Dermis lymphatic vessel endothelial cell (primary cell): ENCODE results near the gene KDF1. TPM values are rescaled to one million over a fixed set of nuclear protein-coding genes. Genes with fewer than 3 reads are reported as not detected.

Source experiments
- total RNA-seq: library from RNA; depleted of rRNA; stranded (reverse); fragments of >200 nt; gene quantifications from 2 replicates; pipeline ENCODE4 v1.2.1, GENCODE V29; 2014

KDF1 gene, protein sequence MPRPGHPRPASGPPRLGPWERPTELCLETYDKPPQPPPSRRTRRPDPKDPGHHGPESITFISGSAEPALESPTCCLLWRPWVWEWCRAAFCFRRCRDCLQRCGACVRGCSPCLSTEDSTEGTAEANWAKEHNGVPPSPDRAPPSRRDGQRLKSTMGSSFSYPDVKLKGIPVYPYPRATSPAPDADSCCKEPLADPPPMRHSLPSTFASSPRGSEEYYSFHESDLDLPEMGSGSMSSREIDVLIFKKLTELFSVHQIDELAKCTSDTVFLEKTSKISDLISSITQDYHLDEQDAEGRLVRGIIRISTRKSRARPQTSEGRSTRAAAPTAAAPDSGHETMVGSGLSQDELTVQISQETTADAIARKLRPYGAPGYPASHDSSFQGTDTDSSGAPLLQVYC
- total RNA-seq: not detected in 2 replicates

DNA sequence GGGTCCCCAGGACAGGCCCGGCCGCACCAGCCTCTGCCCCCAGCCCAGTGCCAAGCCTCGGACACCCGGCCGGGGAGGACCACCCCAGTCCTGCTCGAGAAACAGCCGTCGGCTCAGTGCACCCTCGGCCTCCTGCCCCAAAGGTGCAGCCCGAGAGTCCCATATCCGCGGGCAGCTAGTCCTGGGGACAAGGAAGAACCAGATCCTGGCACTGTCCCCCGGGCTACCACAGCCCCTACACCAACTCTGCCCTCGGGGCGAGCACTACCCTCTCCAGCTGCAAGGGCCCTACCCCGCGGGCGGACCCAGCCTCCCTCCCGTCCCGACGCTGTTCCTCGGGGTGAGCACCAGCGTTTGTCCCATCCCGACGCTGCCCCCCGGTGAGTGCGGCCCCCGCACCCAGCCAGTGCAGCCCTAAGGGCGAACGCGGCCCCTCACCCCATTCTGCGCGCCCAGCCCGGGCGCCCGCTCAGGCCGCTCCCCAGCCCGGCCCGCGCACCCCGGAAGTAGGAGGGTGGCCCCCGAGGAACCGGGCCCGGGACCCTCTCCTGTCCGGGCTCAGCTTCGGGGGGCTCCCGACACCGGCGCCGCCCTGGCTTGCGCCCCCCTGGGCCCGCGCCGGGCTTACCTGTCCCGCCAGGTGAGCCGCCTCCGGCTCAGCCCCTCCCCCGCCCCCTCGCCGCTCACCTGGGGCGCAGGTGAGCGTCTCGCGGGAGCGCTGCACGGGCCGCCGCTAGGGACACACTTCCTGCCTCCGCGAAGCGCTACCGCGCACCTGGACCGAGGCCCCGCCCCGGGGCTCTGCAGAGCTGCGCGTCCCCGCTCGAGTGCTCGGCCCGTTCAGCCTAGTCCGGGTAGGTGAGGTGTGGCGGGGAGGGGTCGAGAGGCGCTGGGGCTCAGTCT is at the start of gene KDF1:
Gene KDF1 (minus strand): TSS at position 747 of the 903 bp plus-strand sequence. CDS start 8,088 bp downstream, outside the sequence.

DNA sequence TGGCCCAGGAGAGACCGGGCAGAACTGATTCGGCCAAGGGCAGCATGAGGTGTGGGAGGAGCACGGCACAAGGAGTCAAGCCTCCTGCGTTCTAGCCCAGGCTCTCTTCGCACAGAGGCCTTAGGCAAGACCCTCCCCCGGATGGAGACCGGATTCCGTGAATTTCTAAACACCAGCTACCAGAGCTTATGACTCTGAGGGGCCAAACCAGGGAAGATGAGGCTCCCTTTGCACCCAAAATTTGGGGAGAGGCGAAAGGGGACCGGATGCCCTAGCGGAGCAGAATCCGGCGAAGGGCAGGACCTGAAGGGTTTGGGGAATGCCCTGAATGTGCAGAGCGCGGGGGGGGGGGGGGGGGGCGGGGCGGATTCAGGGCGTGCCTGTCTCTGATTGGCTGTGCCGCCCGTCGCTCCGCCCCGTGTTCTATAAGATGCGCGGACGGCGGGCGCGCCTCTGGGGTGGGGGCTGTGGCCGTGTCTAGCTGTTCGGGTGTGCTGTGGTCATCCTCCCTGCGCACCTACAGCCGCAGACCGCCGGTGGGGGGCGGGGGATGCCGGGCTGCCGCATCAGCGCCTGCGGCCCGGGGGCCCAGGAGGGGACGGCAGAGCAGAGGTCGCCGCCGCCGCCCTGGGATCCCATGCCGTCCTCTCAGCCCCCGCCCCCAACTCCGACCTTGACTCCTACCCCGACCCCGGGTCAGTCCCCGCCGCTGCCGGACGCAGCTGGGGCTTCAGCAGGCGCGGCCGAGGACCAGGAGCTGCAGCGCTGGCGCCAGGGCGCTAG is 33.2 kb upstream of the KDF1 start, which contains the start of gene TRNP1:
Gene TRNP1 (plus strand): TSS at position 456 of the 783 bp plus-strand sequence. CDS start 95 bp downstream, at position 551.

DNA sequence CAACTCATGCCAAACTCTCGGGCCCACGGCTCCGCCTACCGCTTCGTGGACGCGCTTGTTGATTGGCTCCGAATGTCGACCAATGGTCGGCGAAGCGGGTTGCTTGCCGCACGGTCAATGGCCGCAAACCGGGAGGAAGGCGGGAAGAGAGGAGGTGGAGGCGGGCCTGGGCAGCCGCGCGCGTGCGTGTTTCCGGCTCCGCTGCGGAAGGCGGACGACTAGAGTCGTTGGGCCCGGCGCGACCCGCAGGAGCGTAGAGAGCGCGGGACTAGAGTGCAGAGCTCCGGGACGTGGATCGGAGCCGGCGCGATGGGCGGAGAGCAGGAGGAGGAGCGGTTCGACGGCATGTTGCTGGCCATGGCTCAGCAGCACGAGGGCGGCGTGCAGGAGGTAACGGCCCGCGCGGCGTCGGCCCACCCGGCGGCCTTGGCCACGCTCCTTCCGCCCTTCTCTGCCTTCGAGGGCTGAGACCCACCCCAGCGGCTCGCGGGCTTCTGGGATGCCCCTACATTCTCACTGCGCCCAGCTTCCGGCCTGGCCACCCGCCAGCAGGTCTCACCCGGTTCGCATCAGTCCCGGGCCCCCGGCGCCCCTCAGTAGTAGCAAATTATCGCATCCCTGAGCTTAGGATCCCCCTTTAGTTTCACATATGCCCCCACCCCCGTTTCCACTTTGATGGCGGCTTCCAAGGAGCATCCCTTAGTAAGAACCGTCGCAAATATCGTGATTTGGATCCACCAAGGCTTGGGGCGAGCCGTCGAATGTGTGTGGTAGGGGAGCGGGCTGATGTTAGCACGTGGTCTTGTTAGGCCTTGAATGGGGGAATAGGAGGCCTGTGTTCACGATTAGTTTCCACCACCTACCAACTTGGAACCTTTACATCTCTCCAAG is 38.5 kb downstream of the KDF1 start, which contains the start of gene NUDC:
Gene NUDC (plus strand): TSS at position 204 of the 891 bp plus-strand sequence. CDS start 106 bp downstream, at position 310.

DNA sequence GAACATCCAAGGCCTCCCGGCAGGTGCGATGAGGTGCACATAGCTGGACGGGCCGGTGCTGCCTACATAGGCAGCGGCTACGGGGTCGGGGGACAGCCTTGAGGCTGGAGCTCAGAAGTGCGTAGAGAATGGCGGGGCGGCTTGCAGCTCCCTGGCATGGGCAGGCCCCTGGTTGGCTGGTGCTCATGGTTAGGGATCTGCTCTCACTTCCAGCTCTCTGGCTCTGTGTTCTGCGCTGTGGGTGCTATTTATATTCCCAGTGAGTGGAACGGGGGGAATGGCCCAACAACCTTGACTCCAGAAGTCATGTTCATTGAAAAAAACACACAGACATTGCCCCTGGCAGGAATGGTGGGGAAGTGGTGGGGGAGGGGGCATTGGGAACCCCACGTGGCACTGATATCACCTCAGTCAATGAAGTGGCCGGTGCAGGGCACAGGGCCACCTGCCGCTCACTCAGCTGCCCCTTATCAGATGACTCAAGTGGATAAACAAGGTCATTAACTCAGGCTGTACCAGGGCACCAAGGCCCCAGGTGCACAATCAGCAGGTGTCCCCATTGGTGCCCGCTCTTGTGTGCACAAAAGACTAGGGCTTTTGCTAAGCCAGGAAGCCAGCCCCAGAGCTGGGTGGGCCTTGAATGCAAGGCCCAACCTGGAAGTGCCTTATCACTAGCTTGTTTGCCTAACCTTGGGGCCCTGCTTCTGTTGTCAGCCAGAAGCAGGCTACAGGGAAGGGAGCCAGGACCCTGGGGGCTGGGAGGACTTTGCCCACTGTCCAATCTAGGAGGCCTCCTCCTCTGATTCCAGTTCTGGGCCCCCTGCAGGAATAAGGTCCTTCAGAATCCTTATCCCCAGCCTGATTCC is 46.3 kb downstream of the KDF1 start, which contains the start of gene NR0B2:
Gene NR0B2 (minus strand): TSS at position 222 of the 866 bp plus-strand sequence. CDS start 35 bp downstream, at position 187.

DNA sequence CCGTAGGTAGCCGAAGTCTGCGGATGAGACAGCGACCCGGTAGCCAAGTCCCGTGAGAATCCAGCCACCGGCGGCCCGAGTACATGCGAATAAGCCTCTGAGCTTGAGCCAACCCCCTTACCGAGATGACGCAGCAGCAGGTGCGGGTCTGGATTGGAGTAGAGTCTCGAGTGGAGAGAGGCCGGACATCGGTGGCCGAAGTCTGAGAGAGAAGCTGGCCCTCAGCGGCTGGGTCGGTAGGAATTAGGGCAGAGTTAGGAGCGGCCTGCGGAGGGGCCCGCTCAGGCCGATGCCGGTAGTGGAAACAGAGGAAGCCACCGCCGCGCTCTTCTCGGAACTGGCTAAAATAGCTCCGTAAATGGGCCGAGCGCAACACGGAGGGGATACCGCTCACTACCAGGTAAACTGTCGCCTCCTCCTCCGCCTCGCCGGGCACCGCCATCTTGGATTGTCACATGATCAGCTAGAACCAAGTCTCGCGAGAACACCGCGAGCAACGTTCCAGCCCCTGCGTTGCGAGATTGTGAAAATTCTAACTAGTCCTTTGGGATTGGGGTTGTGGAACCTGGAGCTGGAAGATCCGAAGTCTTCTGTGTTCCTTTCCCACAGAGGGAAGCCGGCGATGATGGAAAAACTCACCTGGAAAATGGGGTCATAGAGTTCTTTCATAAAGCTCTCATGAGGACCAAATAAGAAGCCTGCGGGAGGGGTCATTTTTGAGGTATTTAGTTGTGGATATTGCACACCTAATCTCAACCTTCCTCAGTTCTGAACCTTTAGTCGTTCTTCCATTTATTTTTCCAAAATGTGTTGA is 60.1 kb downstream of the KDF1 start, which contains the start of gene GPATCH3:
Gene GPATCH3 (minus strand): TSS at position 467 of the 814 bp plus-strand sequence. CDS start 25 bp downstream, at position 442.

Other genes starting within 250 kb of the KDF1 start
- gene PIGV, start 172.5 kb downstream of the KDF1 start, total RNA-seq: 7.2 and 8.3 TPM in 2 replicates
- gene ZDHHC18, start 133.8 kb downstream of the KDF1 start, total RNA-seq: 3.7 and 4.5 TPM in 2 replicates
- gene SFN, start 97.3 kb downstream of the KDF1 start, total RNA-seq: 0.09 and 0.11 TPM in 2 replicates
- 8.1 and 9.0 TPM in 2 replicates for gene GPN2, start 70.2 kb downstream of the KDF1 start, total RNA-seq
- gene GPATCH3, start 60.0 kb downstream of the KDF1 start, total RNA-seq: 10.1 and 11.3 TPM in 2 replicates
- gene NR0B2, start 46.5 kb downstream of the KDF1 start, total RNA-seq: not detected in 2 replicates
- 14.6 and 15.1 TPM in 2 replicates for gene NUDC, start 38.7 kb downstream of the KDF1 start, total RNA-seq
- gene TRNP1, start 33.2 kb upstream of the KDF1 start, total RNA-seq: 0.98 and 1.7 TPM in 2 replicates
- 0.09 and 0.11 TPM in 2 replicates for gene TENT5B, start 52.4 kb upstream of the KDF1 start, total RNA-seq
- gene SLC9A1, start 194.7 kb upstream of the KDF1 start, total RNA-seq: 1.8 and 2.9 TPM in 2 replicates